Measurements from ENCODE around the gene KCNB1.

KCNB1 gene

DNA sequence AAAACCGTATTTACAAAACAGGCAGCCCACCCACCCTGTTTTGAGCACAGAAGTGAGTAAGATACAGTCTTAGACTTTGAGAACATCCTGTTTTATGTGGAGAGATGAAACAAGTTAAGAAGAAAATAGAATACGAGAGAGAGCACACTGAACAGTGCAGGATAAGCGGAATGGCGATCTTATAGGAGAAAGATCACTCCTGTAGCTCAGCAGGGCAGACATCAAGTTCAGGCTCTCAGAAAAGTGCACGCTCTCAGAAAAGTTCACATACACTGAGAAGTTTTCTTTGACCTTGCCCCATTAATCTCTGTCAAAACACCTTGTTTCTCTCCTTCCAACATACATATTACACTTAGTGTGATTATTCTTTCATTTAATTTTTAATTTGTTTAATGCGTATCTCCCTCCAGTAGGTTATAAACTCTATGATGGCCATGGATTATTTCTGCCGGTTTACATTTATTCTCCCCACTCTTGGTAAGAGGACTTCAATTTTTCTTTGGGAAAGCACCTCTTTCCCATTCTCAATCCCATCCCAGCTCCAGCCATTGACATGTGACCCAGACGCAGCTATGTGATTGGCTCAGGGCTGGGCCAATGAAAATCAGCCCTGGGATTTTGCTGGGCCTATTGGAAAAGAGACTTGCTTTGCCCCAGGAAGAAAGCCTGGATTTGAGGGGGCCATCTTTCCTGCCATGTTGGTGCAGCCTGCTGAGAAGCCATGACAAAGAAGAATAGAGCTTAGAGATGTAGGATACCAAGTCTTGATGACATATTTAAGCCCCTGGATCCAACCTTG, 16.2 kb downstream of the KCNB1 start:
- DNase-seq: no peak

- no peak for DNase-seq
Measured at GRCh38 chr20:49464556-49464955, 17.9 kb downstream of the KCNB1 start.

GRCh38 chr20:49462626-49463025, 19.8 kb downstream of the KCNB1 start:
- DNase-seq: no peak

DNA sequence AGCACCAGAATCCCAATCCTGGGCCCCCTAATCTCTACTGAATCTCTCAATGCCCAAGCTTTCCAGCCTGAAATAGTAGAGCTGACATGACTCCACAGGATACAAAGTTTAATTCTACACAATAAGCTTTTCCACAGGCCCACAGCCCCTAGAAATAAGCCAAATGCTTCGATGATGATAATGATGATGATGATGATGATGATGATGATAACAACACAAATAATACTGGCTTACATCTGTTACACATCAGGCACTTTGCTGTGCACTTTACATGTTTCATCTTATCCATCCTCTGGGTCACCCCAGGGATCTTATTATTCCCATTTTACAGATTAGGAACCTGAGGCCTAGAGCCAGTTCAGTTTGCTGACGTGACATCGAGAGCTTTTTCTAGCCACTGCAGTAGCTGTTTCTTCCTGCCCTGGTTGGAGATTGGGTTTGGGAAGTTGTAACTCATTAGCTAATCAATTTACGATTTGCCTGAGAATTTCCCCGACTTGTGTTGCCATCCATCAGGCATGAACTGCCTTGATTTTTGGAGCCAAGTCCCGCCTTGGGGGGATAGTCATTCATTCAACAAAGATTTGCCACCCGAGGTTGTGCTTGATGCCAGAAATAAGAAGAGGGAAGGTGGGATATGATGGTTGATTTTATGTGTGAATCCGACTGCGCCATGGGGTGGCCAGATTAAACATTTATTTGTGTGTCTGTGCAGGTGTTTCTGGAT, 20.4 kb downstream of the KCNB1 start:
- DNase-seq: no peak

DNA sequence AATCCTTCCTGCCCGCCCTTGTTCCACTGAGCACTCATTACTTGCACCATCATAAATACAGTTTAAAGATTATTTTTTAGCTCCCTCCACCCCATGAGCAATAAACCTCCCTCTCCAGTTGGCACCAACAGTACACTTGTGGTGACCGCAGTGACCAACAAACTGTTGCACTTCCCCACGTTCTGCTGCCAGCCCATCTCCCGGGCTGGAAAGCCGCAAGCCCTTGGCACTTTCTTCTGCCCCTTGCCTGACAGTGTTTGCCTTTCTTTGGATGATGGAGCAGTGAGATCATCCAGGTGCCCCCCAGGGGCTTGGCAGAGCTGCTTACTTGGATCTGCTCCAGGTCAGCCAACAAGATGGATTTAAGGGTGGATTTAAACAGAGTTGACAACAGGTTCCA, 21.6 kb downstream of the KCNB1 start:
- DNase-seq: no peak

DNA sequence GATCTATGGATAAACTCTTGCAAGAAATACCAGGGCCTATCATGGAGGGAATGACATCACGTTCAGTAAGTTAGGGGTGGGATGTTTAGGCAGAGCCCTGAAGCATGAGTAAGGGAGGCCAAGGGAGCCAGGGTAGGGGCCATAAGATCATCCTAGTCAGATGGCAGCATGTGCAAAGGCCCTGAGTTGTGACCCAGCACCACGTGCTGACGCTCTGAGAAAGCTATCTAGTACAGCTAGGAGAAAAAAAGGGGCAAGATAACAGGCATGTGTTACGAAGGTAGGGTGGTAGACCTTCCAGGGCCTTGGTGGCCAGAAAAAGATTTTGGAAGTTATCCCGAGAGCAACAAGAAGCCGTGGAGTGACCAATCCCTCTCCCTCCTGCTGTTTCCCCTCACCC, 22.3 kb downstream of the KCNB1 start:
- DNase-seq: no peak

DNA sequence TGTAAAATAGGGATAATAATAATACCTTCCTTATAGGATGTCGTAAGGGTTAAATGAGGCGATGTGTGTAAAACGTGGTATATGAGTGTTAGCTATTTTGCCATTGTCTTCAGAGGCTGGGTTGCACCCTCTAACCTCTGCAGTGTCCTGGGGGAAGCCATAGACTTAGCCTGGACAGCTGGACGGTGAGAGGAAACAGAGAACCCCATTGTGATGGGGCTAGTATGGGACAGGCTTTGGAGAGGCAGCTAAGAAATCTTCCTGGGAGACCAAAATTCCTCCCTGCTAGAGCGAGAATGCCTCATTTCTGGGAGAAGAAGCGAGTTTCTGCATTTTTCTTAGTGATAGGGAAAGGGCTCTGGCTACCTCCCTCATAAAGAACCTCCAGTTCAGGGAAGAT, 22.8 kb downstream of the KCNB1 start:
- DNase-seq: no peak

DNA sequence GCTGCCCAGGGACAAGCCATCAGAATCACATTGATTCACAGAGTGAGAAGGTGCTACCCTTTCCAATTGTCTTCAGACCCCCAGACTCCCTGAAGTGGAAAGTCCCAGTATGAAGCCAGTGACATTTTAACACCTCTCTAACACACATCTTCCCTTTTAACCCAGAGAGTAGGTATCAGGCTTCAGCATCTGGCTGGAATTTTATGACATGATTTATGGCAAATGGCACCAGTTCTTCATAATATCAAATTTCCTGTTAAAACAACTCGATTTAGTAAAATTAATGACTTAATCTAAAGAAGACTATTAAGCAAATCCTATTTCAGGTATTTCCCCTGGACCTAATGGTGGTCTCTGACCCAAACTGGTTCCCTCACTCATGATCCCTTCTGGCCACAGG, 25.0 kb downstream of the KCNB1 start:
- DNase-seq: no peak

DNA sequence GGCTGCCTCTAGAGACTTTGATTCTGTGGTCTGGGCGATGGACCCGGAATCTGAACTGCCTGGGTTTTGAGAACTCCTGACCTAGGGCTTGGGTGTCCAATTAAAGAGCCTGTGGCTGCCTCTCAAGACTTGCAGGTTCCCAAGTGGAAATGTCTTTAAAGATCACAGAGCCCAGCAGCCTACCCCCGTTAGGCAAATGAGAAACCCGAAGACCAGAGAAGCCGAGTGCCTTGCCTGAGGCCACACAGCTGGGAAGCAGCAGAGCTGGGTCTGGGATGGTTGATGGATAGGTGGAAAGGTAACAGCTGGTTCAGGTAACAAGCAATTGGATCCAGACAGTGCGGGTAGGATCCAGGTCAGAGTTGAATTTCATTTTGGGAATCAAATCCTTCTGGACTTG, 25.8 kb downstream of the KCNB1 start:
- DNase-seq: no peak

DNA sequence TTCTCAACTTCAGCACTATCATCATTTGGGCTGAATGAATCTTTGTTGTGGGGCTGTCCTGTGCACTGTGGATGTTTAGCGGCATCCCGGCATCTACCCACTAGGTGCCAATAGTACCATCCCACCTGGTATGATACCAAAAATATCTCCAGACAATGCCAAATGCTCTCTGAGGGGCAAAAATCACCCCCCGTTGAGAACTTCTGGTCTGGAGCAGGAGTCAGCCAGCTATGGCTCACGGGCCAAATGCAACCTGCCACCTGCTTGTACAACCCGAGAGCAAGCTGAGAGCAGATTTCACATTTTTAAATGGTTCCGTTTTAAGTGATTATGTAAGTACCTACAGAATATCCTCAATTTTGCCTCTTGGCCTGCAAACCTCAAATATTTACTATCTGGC, 26.8 kb downstream of the KCNB1 start:
- no peak for DNase-seq

DNA sequence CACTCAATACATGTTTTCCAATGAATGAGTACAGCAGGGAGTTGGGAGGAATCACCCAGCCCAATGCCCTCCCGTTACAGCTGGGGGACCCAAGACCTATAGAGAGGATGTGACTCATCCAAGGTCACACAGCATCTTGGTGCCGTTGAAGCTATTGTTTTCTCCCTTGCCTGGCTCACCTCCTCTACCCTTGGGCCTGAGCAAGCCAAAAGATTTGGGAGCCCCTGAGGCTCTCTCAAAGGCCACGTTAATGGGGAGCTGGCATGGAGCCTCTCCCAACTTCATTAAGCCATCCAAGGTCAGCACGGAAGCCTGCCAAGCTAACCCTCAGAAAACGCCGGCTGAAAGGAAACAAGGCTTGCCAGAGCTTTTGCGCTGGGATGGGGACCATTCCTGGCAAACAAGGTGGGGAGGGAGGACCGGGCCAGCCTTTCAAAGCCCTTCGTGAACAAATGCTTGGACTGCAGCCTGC, 30.4 kb downstream of the KCNB1 start:
- DNase-seq: no peak

DNA sequence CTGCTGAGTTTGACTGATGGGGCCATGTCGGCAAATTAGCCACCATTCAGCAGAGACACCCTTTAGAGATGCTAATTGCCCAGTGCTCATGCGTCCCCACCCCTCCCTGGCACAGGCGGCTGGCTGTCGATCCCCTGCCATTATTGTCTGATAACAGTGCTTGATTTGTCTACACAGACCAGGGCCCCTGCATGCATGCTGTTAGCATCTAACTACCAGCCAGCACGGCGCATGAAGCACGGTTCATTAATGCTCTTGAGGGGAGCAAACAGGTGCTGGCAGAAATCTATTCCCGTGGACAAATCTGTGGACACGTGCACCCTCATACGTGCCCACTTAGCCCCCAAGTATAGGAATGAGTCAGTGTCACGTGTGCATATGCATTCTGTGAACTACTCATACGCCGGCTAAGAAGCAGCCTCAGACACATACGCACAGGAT, 32.2 kb downstream of the KCNB1 start:
- DNase-seq: no peak

DNA sequence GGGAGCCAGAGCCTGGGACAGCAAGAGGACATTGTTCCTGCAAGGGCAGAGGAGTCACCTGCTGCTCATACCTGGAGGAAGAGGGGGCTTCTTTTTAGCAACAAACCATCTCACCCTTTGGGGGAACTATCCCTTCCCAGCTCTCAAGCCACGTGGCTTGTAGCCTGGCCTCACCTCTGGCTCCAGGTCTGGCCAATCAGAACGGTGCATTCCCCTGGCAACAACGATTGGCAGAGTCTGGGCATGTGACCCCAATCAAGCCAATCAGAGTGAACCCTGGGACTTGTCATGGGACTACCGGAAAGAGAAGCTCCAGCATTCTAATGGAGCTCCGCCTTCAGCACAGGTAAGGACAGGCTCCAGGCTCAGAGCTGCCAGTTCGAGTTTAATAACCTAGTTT, 33.6 kb downstream of the KCNB1 start:
- no peak for DNase-seq

DNA sequence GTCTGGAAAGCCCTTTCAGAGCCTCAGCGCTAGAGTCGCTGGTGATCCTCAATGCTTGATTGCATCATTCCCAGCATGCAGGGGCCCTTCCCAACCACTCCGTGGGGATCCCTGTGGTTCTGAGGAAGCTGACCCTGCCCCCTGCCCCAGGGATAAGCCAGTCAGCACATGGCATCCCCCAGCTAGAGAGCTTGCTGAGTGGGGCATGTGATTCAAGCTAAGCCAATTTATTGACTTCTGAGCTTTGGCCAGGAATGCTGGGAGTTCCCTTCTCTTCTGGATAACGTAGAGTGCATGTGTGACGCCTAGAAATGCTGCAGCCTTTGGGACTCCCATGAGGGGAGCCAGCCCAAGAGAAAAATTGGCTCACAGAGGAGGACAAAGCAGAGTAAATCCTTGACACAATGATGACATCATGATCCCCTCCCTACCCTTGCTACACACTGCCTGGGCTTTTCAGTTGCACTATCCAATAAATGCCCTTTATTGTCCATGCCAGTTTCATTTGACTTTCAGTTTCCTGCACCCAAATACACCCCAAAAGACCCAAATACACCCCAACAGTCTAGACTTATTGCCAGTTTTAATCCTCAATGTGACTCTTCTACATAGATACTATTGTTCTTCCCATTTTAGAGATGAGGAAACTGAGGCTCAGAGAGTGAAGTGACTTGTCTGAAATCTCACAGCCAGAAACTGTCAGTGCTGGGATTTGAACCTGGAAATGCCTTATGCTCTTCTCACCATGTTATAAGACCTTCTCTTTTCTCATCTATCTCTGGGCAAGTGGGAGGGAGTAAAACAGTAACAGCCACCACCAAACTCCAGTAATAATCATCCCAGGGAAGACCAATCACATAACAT, 34.3 kb downstream of the KCNB1 start:
- peak; percentile 52 for DNase-seq

GRCh38 chr20:49447364-49447763, 35.1 kb downstream of the KCNB1 start:
- DNase-seq: no peak

GRCh38 chr20:49446808-49447207, 35.7 kb downstream of the KCNB1 start:
- peak; percentile 89 for DNase-seq

DNA sequence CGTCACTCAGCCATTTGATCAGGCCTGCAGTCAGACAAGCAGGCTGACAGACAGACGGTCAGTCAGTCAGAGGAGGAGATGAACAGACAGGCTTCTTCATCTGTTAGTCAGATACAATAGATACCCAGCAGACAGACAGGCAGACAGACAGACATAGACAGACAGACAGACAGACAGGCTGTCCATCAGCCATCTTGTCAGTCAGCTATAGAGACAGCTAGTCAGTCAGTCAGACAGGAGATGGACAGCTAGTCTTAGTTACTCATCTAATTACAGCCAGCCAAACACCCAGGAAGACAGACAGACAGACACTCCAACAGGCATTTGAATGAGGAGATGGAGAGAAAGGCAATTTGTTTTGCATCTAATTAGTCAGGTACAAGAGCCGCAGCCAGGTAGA, 36.4 kb downstream of the KCNB1 start:
- DNase-seq: no peak

DNA sequence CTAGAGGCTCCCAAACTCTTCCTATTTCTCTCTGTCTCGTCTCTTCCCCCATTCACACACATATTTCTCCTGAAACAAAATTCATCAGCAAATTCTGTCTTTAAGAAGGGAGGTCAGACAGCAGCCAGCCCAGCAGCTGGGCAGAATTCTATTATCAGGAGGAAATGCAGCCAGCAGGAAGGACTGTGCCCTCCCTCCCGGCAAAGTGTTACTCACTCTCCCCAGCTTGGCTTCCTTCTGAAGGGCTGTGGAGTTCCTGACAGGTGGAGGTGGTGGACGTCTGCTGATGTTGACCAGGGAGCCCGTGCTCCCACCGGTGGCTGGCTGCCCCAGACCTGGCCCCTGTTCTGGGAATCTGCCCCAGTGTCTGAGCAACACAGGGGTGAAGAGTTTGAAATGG, 37.3 kb downstream of the KCNB1 start:
- no peak for DNase-seq

- no peak for DNase-seq
Measured at GRCh38 chr20:49444553-49444990, 37.9 kb downstream of the KCNB1 start.

- no peak for DNase-seq
Measured at GRCh38 chr20:49437057-49437456, 45.4 kb downstream of the KCNB1 start.

DNA sequence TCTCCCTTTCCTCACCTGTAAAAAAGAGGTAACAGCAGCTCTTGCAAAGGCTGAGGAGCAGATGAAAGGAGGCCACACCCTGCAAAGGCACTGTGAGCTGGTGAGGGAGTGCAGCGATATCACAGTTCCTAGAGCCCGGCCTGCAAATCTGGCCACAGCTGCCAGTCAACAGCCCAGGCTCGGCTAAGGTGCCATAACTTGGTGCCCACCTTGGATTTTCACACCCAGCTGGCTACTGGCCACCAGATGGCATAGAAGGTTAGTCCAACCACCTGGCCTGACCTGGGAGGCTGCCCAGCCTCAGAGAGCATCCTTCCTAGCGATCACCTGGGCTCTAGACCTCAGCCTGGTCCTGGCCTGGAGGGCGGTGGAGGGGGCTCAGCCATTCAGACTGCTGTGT, 46.8 kb downstream of the KCNB1 start:
- DNase-seq: no peak

DNA sequence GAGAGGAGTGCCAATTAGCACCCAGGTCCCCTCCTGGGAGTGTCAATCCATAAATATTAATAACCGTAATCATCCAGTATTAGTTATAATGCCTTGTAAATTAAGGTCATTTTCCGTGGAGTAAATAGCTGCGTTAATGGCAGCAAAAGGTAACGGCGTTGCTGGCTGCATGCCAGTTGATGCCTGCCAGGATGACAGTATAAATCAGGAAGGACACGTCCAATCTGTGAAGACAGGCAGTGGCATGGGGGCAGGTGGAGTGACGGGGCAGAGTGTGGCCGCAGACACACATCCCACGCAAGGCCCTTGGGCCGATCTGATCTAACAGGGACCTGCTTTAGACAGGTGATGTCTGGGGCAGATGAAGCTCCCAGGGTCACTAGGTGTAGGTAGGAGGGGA, 49.1 kb downstream of the KCNB1 start:
- DNase-seq: no peak

GRCh38 chr20:49432550-49432949, 49.9 kb downstream of the KCNB1 start:
- DNase-seq: no peak

Data from femur (tissue), 1 donor.